Upper lobe of left lung (tissue), 6 donors: ENCODE measurements around the gene APBB2. TPM values are rescaled to one million over a fixed set of nuclear protein-coding genes. Genes with fewer than 3 reads are reported as not detected.

Experiments used
- ATAC-seq, 2 donors: fragments of 200-7000 bp; cut with Tn5 transposase; one replicate each; pipeline ENCODE4 v1.9.1; 2022; ENCODE audit warnings: mild to moderate bottlenecking in 2 of 2, moderate library complexity in 2 of 2; ENCODE audit not compliant: low FRiP score in 2 of 2
- DNase-seq, 2 donors: peaks; one replicate each; pipeline ENCODE4 v3.0.0-alpha.2; 2019 to 2020
- H3K27ac ChIP-seq, 4 donors: fragments of 200-600 bp; sonication (generic); one replicate each; pipeline ENCODE4 v1.5.1; 2016 to 2019
- H3K27me3 ChIP-seq, 4 donors: fragments of 200-600 bp; sonication (generic); one replicate each; pipeline ENCODE4 v1.5.1; 2017 to 2019
- H3K36me3 ChIP-seq, 4 donors: fragments of 200-600 bp; sonication (generic); one replicate each; pipeline ENCODE4 v1.5.1; 2016 to 2019
- H3K4me1 ChIP-seq, 4 donors: fragments of 200-600 bp; sonication (generic); one replicate each; pipeline ENCODE4 v1.5.1; 2018 to 2019
- H3K4me3 ChIP-seq, 4 donors: fragments of 200-600 bp; sonication (generic); one replicate each; pipeline ENCODE4 v1.5.1; 2017 to 2019; ENCODE audit warnings: mild to moderate bottlenecking in 2 of 4, moderate library complexity in 1 of 4
- H3K9me3 ChIP-seq, 4 donors: fragments of 200-600 bp; sonication (generic); one replicate each; pipeline ENCODE4 v1.5.1; 2018 to 2019
- CTCF ChIP-seq, 6 experiments: fragments of 450-650 bp in 4 of 6; fragments of 200-600 bp in 2 of 6; sonication (generic) in 2 of 6; IDR thresholded peaks; one replicate each; pipeline ENCODE4 v1.5.1; 2016 to 2019; ENCODE audit warnings: antibody characterized with exemption in 6 of 6
- EP300 ChIP-seq, 4 donors: sonication (generic); formaldehyde crosslinking; IDR thresholded peaks; one replicate each; pipeline ENCODE4 v1.5.1; 2017; ENCODE audit warnings: antibody characterized with exemption in 4 of 4, control low read depth in 2 of 4
- POLR2A ChIP-seq, 4 donors: fragments of 450-650 bp; IDR thresholded peaks; one replicate each; pipeline ENCODE4 v1.5.1; 2016 to 2017; ENCODE audit warnings: antibody characterized with exemption in 4 of 4, mild to moderate bottlenecking in 2 of 4
- POLR2AphosphoS5 ChIP-seq, 2 donors: sonication (generic); formaldehyde crosslinking; IDR thresholded peaks; one replicate each; pipeline ENCODE4 v1.5.1; 2017; ENCODE audit warnings: antibody characterized with exemption in 2 of 2
- whole genome bisulfite sequencing, 2 donors: methylation state at CpG; one replicate each; pipeline ENCODE4 v1.1.5; 2017 to 2018; 5-methylcytosine and 5-hydroxymethylcytosine counted together
- total RNA-seq, 6 donors: library from RNA; depleted of rRNA in 4 of 6; stranded (reverse); fragments of >200 nt in 4 of 6; gene quantifications; one replicate each; pipeline versions ENCODE4 v1.1.0 to v1.2.1, GENCODE V29; 2016 to 2021
- donor health status: DM: no; HTN: no; CAD: no; lungs with moderate emphysema.
- donor health status: DM: no; HTN: yes; CAD: no; lungs with severe emphysema.

Gene APBB2
- total RNA-seq, 6 donors from 2014 or later = 69.5 to 168 (median 102) TPM

- no peak for TF ChIP-seq POLR2A (IDR thresholded peaks at IDR 0.05)
- no peak for TF ChIP-seq EP300 (IDR thresholded peaks at IDR 0.05)
- TF ChIP-seq POLR2AphosphoS5 (IDR thresholded peaks at IDR 0.05) = no peak
- Histone ChIP-seq H3K9me3 (no peaks in the 10 kb centered on the region), H3K27ac (no peak overlapping the region), H3K4me1 (no peaks in the 10 kb centered on the region), H3K27me3 (no peaks in the 10 kb centered on the region), H3K36me3 (peaks cover 0 to 43% (median 10%) of the 10 kb centered on the region in 4 donors), H3K4me3 (no peak overlapping the region)
- ATAC-seq (no peak), DNase-seq (no peak)
- WGBS, 2 donors = 80 to 85% methylated on average over 2 of the region's 2 CpGs
Measured at GRCh38 chr4:40881096-40881495, 333.2 kb downstream of the APBB2 start.

DNA sequence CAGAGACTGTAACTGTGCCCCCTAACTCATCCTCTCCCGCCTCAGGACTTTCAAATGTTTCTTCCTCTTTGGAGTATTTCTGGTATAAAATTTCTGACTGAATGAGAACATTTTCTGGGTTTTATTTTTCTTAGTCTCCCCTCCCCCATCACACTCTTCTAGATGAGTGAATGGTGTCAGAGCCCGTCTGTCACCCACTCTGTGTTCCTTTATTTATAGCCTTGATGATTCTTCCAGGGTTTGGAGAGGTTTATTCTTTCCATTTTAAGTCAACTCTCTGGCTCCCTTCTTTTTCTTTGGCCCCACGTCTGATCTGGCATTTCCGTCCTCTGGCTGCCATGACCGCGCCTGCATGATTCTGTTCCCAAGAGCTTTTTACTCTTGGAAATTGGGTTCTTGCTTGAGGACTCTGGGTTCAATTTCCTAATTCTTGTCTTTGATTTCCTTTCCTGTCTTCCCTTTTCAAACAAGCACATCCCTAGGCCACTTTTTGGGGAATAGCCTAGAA is 335.7 kb downstream of the APBB2 start:
- Histone ChIP-seq H3K27me3 (no peaks in the 10 kb centered on the region), H3K27ac (no peak overlapping the region), H3K4me3 (no peak overlapping the region), H3K4me1 (peaks cover 0 to 6% (median 3%) of the 10 kb centered on the region in 4 donors), H3K9me3 (no peaks in the 10 kb centered on the region), H3K36me3 (peaks cover 0 to 36% (median 9%) of the 10 kb centered on the region in 4 donors)
- 88 to 93% methylated on average over 6 of the region's 6 CpGs for WGBS, 2 donors
- no peak for DNase-seq
- no peak for TF ChIP-seq POLR2A (IDR thresholded peaks at IDR 0.05)
- no peak for TF ChIP-seq CTCF (IDR thresholded peaks at IDR 0.05)
- no peak for TF ChIP-seq POLR2AphosphoS5 (IDR thresholded peaks at IDR 0.05)
- TF ChIP-seq EP300 (IDR thresholded peaks at IDR 0.05) = no peak
- no peak for ATAC-seq

DNA sequence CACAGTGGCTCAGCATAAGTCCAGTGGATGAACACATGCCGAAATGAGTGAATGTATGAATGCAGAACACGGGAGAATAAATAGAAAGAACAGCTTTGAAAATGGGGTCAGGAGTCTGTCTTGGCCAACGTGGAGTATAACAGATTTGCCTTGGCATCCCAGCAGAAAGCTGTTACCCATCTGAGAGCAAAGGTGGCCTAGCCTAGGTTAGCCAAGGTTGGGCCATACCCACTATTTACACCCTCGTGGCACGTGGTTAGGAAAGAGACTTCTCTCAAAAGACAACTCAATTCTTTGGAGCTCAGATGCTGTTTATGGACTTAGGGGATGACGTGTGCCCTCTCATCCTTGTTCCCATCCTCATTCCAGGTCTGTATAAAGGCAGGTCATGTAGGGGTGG is 337.3 kb downstream of the APBB2 start:
- TF ChIP-seq EP300 (IDR thresholded peaks at IDR 0.05) (no peak), CTCF (IDR thresholded peaks at IDR 0.05) (no peak), POLR2AphosphoS5 (IDR thresholded peaks at IDR 0.05) (no peak), POLR2A (IDR thresholded peaks at IDR 0.05) (no peak)
- Histone ChIP-seq H3K4me3 (no peak overlapping the region), H3K27ac (no peak overlapping the region), H3K36me3 (peaks cover 0 to 23% (median 5%) of the 10 kb centered on the region in 4 donors), H3K4me1 (peaks cover 0 to 6% (median 3%) of the 10 kb centered on the region in 4 donors), H3K9me3 (no peaks in the 10 kb centered on the region), H3K27me3 (no peaks in the 10 kb centered on the region)
- ATAC-seq (no peak), DNase-seq (no peak)
- WGBS, 2 donors = 91 to 95% methylated on average over 6 of the region's 6 CpGs

- TF ChIP-seq EP300 (IDR thresholded peaks at IDR 0.05) = no peak
- no peak for TF ChIP-seq POLR2A (IDR thresholded peaks at IDR 0.05)
- TF ChIP-seq CTCF (IDR thresholded peaks at IDR 0.05) = no peak
- no peak for TF ChIP-seq POLR2AphosphoS5 (IDR thresholded peaks at IDR 0.05)
- no peak overlapping the region for H3K4me3 ChIP-seq
- 85 to 94% methylated on average over 1 of the region's 1 CpG for WGBS, 2 donors
- peaks cover 0 to 13% (median 3%) of the 10 kb centered on the region in 4 donors for H3K36me3 ChIP-seq
- no peaks in the 10 kb centered on the region for H3K9me3 ChIP-seq
- no peak overlapping the region for H3K27ac ChIP-seq
- ATAC-seq (no peak), DNase-seq (no peak)
- H3K4me1 ChIP-seq = peaks cover 0 to 6% (median 3%) of the 10 kb centered on the region in 4 donors
- no peaks in the 10 kb centered on the region for H3K27me3 ChIP-seq
Measured at GRCh38 chr4:40875507-40876150, 338.7 kb downstream of the APBB2 start.

GRCh38 chr4:40874901-40875300 is 339.4 kb downstream of the APBB2 start:
- no peak overlapping the region for H3K4me3 ChIP-seq
- WGBS, 2 donors = 58 to 59% methylated on average over 3 of the region's 3 CpGs
- peaks cover 0 to 5% (median under 1%) of the 10 kb centered on the region in 4 donors for H3K36me3 ChIP-seq
- peaks cover 0 to 6% (median 3%) of the 10 kb centered on the region in 4 donors for H3K4me1 ChIP-seq
- ATAC-seq = no peak
- H3K27me3 ChIP-seq = no peaks in the 10 kb centered on the region
- no peaks in the 10 kb centered on the region for H3K9me3 ChIP-seq
- no peak for DNase-seq
- H3K27ac ChIP-seq = no peak overlapping the region
- TF ChIP-seq EP300 (IDR thresholded peaks at IDR 0.05) (no peak), POLR2AphosphoS5 (IDR thresholded peaks at IDR 0.05) (peak in 1 of 2 donors; percentile 40)
